ENCODE results near the gene ALMS1.

DNA sequence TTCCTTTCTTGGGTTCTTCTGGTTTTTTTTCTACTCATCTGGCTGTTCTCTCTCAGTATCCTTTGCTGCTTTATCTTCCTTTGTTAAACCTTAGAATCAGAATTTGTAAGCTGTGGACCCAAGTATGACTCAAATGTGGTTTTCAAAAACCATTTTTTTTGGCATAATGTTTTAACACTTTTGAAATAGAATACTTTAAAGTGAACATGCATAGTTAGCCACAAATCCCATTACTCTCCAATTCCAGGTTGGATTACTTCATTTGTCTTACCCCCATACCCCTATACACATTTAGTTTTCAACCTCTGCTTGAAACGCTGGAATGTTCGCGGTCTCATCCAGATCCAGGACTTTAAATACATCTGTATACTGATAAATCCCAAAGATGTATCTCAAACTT lies 29.1 kb downstream of the ALMS1 start:
- TF ChIP-seq, protein P1, sequence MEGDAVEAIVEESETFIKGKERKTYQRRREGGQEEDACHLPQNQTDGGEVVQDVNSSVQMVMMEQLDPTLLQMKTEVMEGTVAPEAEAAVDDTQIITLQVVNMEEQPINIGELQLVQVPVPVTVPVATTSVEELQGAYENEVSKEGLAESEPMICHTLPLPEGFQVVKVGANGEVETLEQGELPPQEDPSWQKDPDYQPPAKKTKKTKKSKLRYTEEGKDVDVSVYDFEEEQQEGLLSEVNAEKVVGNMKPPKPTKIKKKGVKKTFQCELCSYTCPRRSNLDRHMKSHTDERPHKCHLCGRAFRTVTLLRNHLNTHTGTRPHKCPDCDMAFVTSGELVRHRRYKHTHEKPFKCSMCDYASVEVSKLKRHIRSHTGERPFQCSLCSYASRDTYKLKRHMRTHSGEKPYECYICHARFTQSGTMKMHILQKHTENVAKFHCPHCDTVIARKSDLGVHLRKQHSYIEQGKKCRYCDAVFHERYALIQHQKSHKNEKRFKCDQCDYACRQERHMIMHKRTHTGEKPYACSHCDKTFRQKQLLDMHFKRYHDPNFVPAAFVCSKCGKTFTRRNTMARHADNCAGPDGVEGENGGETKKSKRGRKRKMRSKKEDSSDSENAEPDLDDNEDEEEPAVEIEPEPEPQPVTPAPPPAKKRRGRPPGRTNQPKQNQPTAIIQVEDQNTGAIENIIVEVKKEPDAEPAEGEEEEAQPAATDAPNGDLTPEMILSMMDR (conservative IDR thresholded peaks at IDR 0.05 in 1 of 2, IDR thresholded peaks at IDR 0.05 in 1 of 2; ENCODE audit: extremely low read depth in 1 of 2, insufficient read depth in 1 of 2, low read depth in 1 of 2, low read length in 2 of 2) = no peak
- no peak for TF ChIP-seq EZH2 (IDR thresholded peaks at IDR 0.05; ENCODE audit: borderline replicate concordance, low read length)
